ENCODE results near the gene ACADL.

The ACADL gene

DNA sequence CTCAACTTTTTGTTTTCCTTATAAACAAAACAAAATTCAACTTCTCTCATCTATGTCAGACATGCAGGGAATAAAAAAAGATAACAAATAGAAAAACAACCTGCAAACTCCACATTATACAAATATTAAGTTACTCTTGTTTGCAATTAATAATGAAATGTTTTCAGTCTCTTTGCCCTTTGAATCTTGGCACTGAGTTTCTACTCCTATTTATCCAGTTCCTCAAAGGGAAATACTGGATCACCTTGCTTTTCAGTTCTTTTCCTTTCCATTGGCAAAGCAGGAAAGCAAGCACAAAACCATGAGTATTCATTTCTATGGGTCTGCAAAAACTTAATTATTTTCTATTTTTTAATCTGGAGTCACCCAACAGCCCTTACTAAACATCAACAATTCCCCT lies 77.6 kb downstream of the ACADL start:
- DNase-seq (ENCODE audit: low spot score) = no peak
- H3K4me3 ChIP-seq = no peak overlapping the region
- no peak overlapping the region for H3K27ac ChIP-seq
- no peak for TF ChIP-seq CTCF (IDR thresholded peaks at IDR 0.05)

All from coronary artery (tissue), 2 donors.